HepG2 (cell line): ENCODE measurements around the gene PRELP. TPM values are rescaled to one million over a fixed set of nuclear protein-coding genes. Genes with fewer than 3 reads are reported as not detected.

Source experiments
- ATAC-seq: fragments of 200-7000 bp; cut with Tn5 transposase; 3 replicates; pipeline ENCODE4 v1.9.1; 2020; ENCODE audit warnings: mild to moderate bottlenecking, moderate library complexity
- BruUV-seq: library from RNA; stranded (reverse); fragments of 400-500 nt; replicated peaks from 2 replicates; lab custom pipeline; 2021; lab: Mats Ljungman, UMichigan
- CTCF ChIA-PET: fragments of 300-600 bp; formaldehyde crosslinking; extraction: SDS; loops from one replicate; lab custom pipeline; 2021; ENCODE audit warnings: low total read pairs, inconsistent platforms, low intra/inter-chr PET ratio; lab: Yijun Ruan, JAX
- POLR2A ChIA-PET: fragments of 350-600 bp; sonication (Branson Sonifier 250); formaldehyde crosslinking; loops from one replicate; lab custom pipeline; 2020; ENCODE audit warnings: antibody characterized with exemption, inconsistent platforms; lab: Yijun Ruan, JAX
- DNase-seq: peaks from one replicate; pipeline ENCODE4 v3.0.0-alpha.2; 2015; ENCODE audit warnings: low spot score
- FAIRE-seq: peaks from 3 replicates; lab custom pipeline; 2011; peaks lifted over from hg19 to GRCh38; lab: Jason Lieb, UNC
- H2AFZ ChIP-seq: one replicate; pipeline ENCODE4 v1.6.1; 2011; ENCODE audit warnings: low read length, inconsistent platforms
- H3K27ac ChIP-seq: fragments of 300-600 bp; 3 replicates; pipeline ENCODE4 v1.8.0; 2011; ENCODE audit warnings: mixed run types, mild to moderate bottlenecking, mixed read lengths, low read length, inconsistent platforms; ENCODE audit not compliant: insufficient read depth; ENCODE audit errors: extremely low read length
- H3K27me3 ChIP-seq, 2 experiments: fragments of 200-600 bp in 1 of 2; 2 replicates in 1 of 2; 3 replicates in 1 of 2; pipeline versions ENCODE4 v1.6.0 to v1.8.0; 2011; ENCODE audit warnings: low read length in 2 of 2, mild to moderate bottlenecking in 2 of 2, moderate library complexity in 2 of 2, inconsistent platforms in 1 of 2; ENCODE audit not compliant: insufficient read depth in 2 of 2, control insufficient read depth in 1 of 2
- H3K36me3 ChIP-seq, 2 experiments: fragments of 200-600 bp in 1 of 2; replicated peaks in 1 of 2; 2 replicates in 1 of 2; 3 replicates in 1 of 2; pipeline versions ENCODE4 v1.5.1 to v1.8.0; 2011; ENCODE audit warnings: low read length in 2 of 2, inconsistent platforms in 1 of 2; ENCODE audit not compliant: insufficient read depth in 2 of 2, control insufficient read depth in 1 of 2
- H3K4me1 ChIP-seq: 2 replicates; pipeline ENCODE4 v1.5.1; 2012; ENCODE audit warnings: low read length, inconsistent platforms; ENCODE audit not compliant: insufficient read depth
- H3K4me2 ChIP-seq: 2 replicates; pipeline ENCODE4 v1.6.0; 2011; ENCODE audit warnings: low read depth, low read length, inconsistent platforms
- H3K4me3 ChIP-seq, 3 experiments: fragments of 200-600 bp in 1 of 3; sonication (generic), shearing (Covaris generic) in 1 of 3; replicated peaks in 1 of 3; 2 replicates each; pipeline ENCODE4 v1.5.1; 2011 to 2016; ENCODE audit warnings: low read length in 3 of 3, inconsistent platforms in 2 of 3, low read depth in 2 of 3, mild to moderate bottlenecking in 2 of 3, control low read depth in 1 of 3, mixed read lengths in 1 of 3; ENCODE audit not compliant: insufficient read depth in 1 of 3
- H3K79me2 ChIP-seq: one replicate; pipeline ENCODE4 v1.6.1; 2011; ENCODE audit warnings: low read length, inconsistent platforms; ENCODE audit not compliant: insufficient read depth
- H3K9ac ChIP-seq: 2 replicates; pipeline ENCODE4 v1.6.0; 2011; ENCODE audit warnings: mild to moderate bottlenecking, low read depth, low read length, inconsistent platforms; ENCODE audit not compliant: insufficient read depth
- H3K9me3 ChIP-seq: 2 replicates; pipeline ENCODE4 v1.5.1; 2012; ENCODE audit warnings: mild to moderate bottlenecking, low read length
- H4K20me1 ChIP-seq: 2 replicates; pipeline ENCODE4 v1.6.0; 2011; ENCODE audit warnings: inconsistent platforms, mild to moderate bottlenecking, low read length, moderate library complexity; ENCODE audit not compliant: insufficient read depth
- KLF12 ChIP-seq: sonication (generic); formaldehyde crosslinking; IDR thresholded peaks from 2 replicates; pipeline ENCODE4 v1.4.0; 2020; ENCODE audit warnings: missing genetic modification reagents, borderline replicate concordance
- PHF20 ChIP-seq: sonication (generic); formaldehyde crosslinking; IDR thresholded peaks from 2 replicates; pipeline ENCODE4 v1.5.0; 2020; ENCODE audit warnings: mild to moderate bottlenecking, missing genetic modification reagents
- ZMYM2 ChIP-seq: sonication (generic); formaldehyde crosslinking; IDR thresholded peaks from 2 replicates; pipeline ENCODE4 v1.8.0; 2022; ENCODE audit warnings: mild to moderate bottlenecking, missing genetic modification reagents
- ZNF513 ChIP-seq: sonication (generic); formaldehyde crosslinking; conservative IDR thresholded peaks from 2 replicates; pipeline ENCODE4 v1.5.0; 2020; ENCODE audit warnings: missing genetic modification reagents
- ZNF577 ChIP-seq: sonication (generic); formaldehyde crosslinking; IDR thresholded peaks from 2 replicates; pipeline ENCODE4 v1.4.0; 2020; ENCODE audit warnings: mild to moderate bottlenecking, low read depth, missing genetic modification reagents, borderline replicate concordance
- ZNF792 ChIP-seq: IDR thresholded peaks from 2 replicates; pipeline ENCODE4 v1.6.1; 2016
- ZSCAN9 ChIP-seq: IDR thresholded peaks from 2 replicates; pipeline ENCODE4 v1.6.1; 2016; ENCODE audit warnings: borderline replicate concordance
- WGBS: methylation state at CpG from one replicate; pipeline ENCODE4 v1.1.6; 2017; ENCODE audit warnings: low lambda C conversion rate; 5-methylcytosine and 5-hydroxymethylcytosine counted together
- in situ Hi-C: cut with HindIII; loops from 2 replicates; pipeline ENCODE4 v1.10.0; 2017; ENCODE audit warnings: low pct_unique_long_range_greater_than_20kb; ENCODE audit not compliant: extremely low pct_ligation_motif_present
- intact Hi-C: fragments of 100-400 bp; cut with micrococcal nuclease; formaldehyde crosslinking; loops from one replicate; pipeline ENCODE4 v1.10.0; 2022; ENCODE audit not compliant: unreplicated experiment
- polyA plus RNA-seq, 8 experiments: library from polyadenylated mRNA; depleted of rRNA in 3 of 8; stranded (reverse) in 7 of 8; unstranded in 1 of 8; fragments of >200 nt; fragmentation: Illumina TruSeq in 4 of 8; extraction: Trizol in 4 of 8; gene quantifications; 2 replicates each; pipeline versions ENCODE4 v1.2.1 to v1.2.3, GENCODE V29; 2011 to 2016; ENCODE audit warnings: low read depth in 4 of 8, missing spikeins in 1 of 8, mixed read lengths in 1 of 8; ENCODE audit not compliant: insufficient read depth in 1 of 8
- total RNA-seq, 5 experiments: library from RNA; depleted of rRNA; stranded (reverse); fragments of >200 nt; fragmentation: Illumina TruSeq; extraction: Trizol; gene quantifications; 2 replicates each; pipeline ENCODE4 v1.2.3, GENCODE V29; 2016; ENCODE audit warnings: low read depth in 1 of 5
- TF ChIP-seq, protein P1 (sequence below): sonication (generic); formaldehyde crosslinking; IDR thresholded peaks from 2 replicates; pipeline ENCODE4 v1.5.0; 2020; ENCODE audit warnings: mild to moderate bottlenecking, missing genetic modification reagents, moderate library complexity

Gene PRELP
- total and polyA plus RNA-seq, 2 of the 13 experiments (the other 11 are each of a cell fraction or from before 2014, with no cell fraction given): not detected

DNA sequence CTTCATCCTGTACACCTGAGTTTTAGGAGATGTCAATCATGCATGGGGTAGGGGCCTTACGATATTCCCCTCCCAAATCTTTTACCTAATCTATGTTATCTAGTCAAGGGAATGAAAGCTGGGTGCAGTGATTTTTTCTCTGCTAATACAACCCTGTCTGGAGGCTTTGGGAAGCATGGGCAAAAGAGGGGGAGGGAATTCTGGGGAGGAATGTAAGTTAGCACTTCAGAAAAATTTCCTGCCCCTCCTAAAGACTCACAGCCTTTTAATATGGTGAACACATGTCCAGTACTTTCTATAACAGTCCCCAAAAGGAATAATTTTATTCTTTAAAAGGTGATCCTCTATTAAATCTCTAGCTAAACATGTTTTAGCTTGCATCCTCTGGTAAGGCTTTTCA lies 25.6 kb upstream of the PRELP start:
- Histone ChIP-seq H4K20me1 (no peaks in the 10 kb centered on the region), H3K79me2 (no peaks in the 10 kb centered on the region), H3K9ac (no peak overlapping the region), H3K27ac (no peak overlapping the region), H3K36me3 (no peaks in the 10 kb centered on the region), H3K4me2 (no peak overlapping the region), H3K9me3 (peaks cover 5% of the 10 kb centered on the region; the same call in 1 of the 2 replicates), H3K27me3 (peaks cover 1 to 13% of the 10 kb centered on the region in 2 experiments; a peak in 3 of 5 replicates)
- BruUV-seq: no TSS peak
- POLR2A ChIA-PET: no interaction called here
- ATAC-seq (no peak), DNase-seq (no peak)
- WGBS: 5% methylated on average over 1 of the region's 1 CpG
- intact Hi-C loops: no loop called here
- CTCF ChIA-PET: no interaction called here
- TF ChIP-seq ZSCAN9 (CRISPR knock-in tag): no peak
- no peak for TF ChIP-seq PHF20
- no peak for TF ChIP-seq ZMYM2
- TF ChIP-seq KLF12 (CRISPR knock-in tag): no peak
- TF ChIP-seq ZNF513: no peak
- no peak for TF ChIP-seq ZNF792 (CRISPR knock-in tag)
- TF ChIP-seq, all 625 proteins: peak for 0
- Histone ChIP-seq H3K4me1 (no peaks in the 10 kb centered on the region), H2AFZ (no peak overlapping the region), H3K4me3 (no peak overlapping the region)
- in situ Hi-C loops: no loop called here
- FAIRE-seq: no peak

DNA sequence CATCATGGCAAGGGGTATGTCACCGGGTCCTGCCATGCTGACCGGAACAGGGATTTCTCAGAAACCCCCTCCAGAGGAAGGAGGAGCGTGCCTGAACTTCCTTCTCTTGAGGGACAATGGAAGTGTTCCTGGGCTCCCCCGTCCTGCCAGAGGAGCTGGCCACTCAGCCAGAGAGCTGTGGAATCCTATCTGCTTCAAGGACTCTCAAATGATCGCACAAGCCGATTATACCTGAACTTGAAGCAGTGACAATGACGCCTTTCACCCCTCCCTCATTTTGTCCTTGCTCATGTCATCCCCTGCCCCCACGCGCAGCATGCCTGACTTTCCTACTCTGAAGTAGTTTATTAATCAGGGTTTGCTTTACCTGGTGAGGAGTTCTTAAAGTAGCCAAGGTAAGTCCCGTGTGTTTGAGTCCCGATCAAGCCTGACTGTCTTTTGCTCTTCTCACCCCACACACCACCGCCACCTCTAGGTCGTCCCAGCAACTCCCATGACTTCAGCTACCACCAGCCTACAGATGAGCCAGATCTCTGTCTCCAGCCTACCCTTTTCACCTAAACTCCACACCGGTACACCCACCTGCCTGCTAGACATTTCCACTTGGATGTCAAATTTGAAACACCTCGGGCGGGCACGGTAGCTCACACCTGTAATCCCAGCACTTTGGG lies 25.0 kb upstream of the PRELP start:
- TF ChIP-seq, protein P1, sequence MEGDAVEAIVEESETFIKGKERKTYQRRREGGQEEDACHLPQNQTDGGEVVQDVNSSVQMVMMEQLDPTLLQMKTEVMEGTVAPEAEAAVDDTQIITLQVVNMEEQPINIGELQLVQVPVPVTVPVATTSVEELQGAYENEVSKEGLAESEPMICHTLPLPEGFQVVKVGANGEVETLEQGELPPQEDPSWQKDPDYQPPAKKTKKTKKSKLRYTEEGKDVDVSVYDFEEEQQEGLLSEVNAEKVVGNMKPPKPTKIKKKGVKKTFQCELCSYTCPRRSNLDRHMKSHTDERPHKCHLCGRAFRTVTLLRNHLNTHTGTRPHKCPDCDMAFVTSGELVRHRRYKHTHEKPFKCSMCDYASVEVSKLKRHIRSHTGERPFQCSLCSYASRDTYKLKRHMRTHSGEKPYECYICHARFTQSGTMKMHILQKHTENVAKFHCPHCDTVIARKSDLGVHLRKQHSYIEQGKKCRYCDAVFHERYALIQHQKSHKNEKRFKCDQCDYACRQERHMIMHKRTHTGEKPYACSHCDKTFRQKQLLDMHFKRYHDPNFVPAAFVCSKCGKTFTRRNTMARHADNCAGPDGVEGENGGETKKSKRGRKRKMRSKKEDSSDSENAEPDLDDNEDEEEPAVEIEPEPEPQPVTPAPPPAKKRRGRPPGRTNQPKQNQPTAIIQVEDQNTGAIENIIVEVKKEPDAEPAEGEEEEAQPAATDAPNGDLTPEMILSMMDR (CRISPR knock-in tag): peak; percentile 27; the same call in 1 of the 2 replicates
- TF ChIP-seq ZNF577 (CRISPR knock-in tag): no peak
- peaks cover 1 to 14% of the 10 kb centered on the region in 2 experiments; a peak in 4 of 5 replicates for H3K27me3 ChIP-seq
- H3K4me3 ChIP-seq: no peak overlapping the region
- no peaks in the 10 kb centered on the region for H3K9me3 ChIP-seq
- no peak for DNase-seq
- no peak for FAIRE-seq
- H3K27ac ChIP-seq: no peak overlapping the region
- no peak overlapping the region for H2AFZ ChIP-seq
- ATAC-seq: 0 out of 3 replicates have a peak, but pooled peaks have one; percentile 43
- intact Hi-C loops: no loop called here
- no peaks in the 10 kb centered on the region for H3K4me1 ChIP-seq
- H4K20me1 ChIP-seq: no peaks in the 10 kb centered on the region
- CTCF ChIA-PET: no interaction called here
- H3K9ac ChIP-seq: no peak overlapping the region
- in situ Hi-C loops: no loop called here
- no peaks in the 10 kb centered on the region for H3K79me2 ChIP-seq
- 26% methylated on average over 15 of the region's 17 CpGs for WGBS
- no peak overlapping the region for H3K4me2 ChIP-seq
- H3K36me3 ChIP-seq: no peaks in the 10 kb centered on the region
- POLR2A ChIA-PET: no interaction called here
- no TSS peak for BruUV-seq
